GM23248 (cell line): ENCODE results near the gene OLFM1. TPM values are rescaled to one million over a fixed set of nuclear protein-coding genes. Genes with fewer than 3 reads are reported as not detected.

Experiments
- DNase-seq: peaks from one replicate; pipeline ENCODE4 v3.0.0-alpha.2; 2015
- H2AFZ ChIP-seq: fragments of 200-600 bp; sonication (generic); 2 replicates; pipeline ENCODE4 v1.6.1; 2016; ENCODE audit warnings: antibody characterized with exemption
- H3F3A ChIP-seq: fragments of 200-600 bp; sonication (generic); 2 replicates; pipeline ENCODE4 v1.6.1; 2016; ENCODE audit warnings: mild to moderate bottlenecking, antibody characterized with exemption, mixed run types; ENCODE audit not compliant: insufficient read depth
- H3K27ac ChIP-seq: fragments of 200-600 bp; sonication (generic); 2 replicates; pipeline ENCODE4 v1.5.1; 2016; ENCODE audit warnings: mild to moderate bottlenecking
- H3K27me3 ChIP-seq: fragments of 200-600 bp; sonication (generic); replicated peaks from 2 replicates; pipeline ENCODE4 v1.6.1; 2016; ENCODE audit warnings: mild to moderate bottlenecking; ENCODE audit not compliant: insufficient read depth
- H3K36me3 ChIP-seq: fragments of 200-600 bp; sonication (generic); 2 replicates; pipeline ENCODE4 v1.6.1; 2016; ENCODE audit warnings: low read depth, mild to moderate bottlenecking
- H3K4me1 ChIP-seq: fragments of 200-600 bp; sonication (generic); 2 replicates; pipeline ENCODE4 v1.6.1; 2016; ENCODE audit warnings: mild to moderate bottlenecking; ENCODE audit not compliant: insufficient read depth
- H3K4me2 ChIP-seq: fragments of 200-600 bp; sonication (generic); one replicate; pipeline ENCODE4 v1.6.1; 2016; ENCODE audit warnings: mild to moderate bottlenecking; ENCODE audit not compliant: unreplicated experiment
- H3K4me3 ChIP-seq: fragments of 200-600 bp; sonication (generic); 2 replicates; pipeline ENCODE4 v1.5.1; 2016; ENCODE audit warnings: mild to moderate bottlenecking
- H3K79me2 ChIP-seq: fragments of 200-600 bp; sonication (generic); 2 replicates; pipeline ENCODE4 v1.6.1; 2016; ENCODE audit warnings: mild to moderate bottlenecking; ENCODE audit not compliant: insufficient read depth
- H3K9ac ChIP-seq: fragments of 200-600 bp; sonication (generic); 2 replicates; pipeline ENCODE4 v1.6.1; 2016; ENCODE audit warnings: mild to moderate bottlenecking
- H3K9me2 ChIP-seq: fragments of 200-600 bp; sonication (generic); 2 replicates; pipeline ENCODE4 v1.6.1; 2016; ENCODE audit warnings: mixed run types, mild to moderate bottlenecking, moderate library complexity; ENCODE audit not compliant: insufficient read depth
- H3K9me3 ChIP-seq: fragments of 200-600 bp; sonication (generic); one replicate; pipeline ENCODE4 v1.6.1; 2017; ENCODE audit warnings: low read depth
- H4K20me1 ChIP-seq: fragments of 200-600 bp; sonication (generic); 2 replicates; pipeline ENCODE4 v1.6.0; 2016; ENCODE audit not compliant: insufficient read depth
- EZH2 ChIP-seq: fragments of 200-600 bp; sonication (generic); IDR thresholded peaks from 2 replicates; pipeline ENCODE4 v1.6.1; 2018; ENCODE audit warnings: antibody characterized with exemption, mild to moderate bottlenecking; ENCODE audit not compliant: insufficient read depth, poor library complexity, severe bottlenecking
- EZH2phosphoT487 ChIP-seq: fragments of 200-600 bp; sonication (generic); IDR thresholded peaks from 2 replicates; pipeline ENCODE4 v1.6.1; 2018; ENCODE audit warnings: antibody characterized with exemption, moderate library complexity, mild to moderate bottlenecking, low read depth; ENCODE audit not compliant: insufficient read depth
- WGBS, 2 experiments: methylation state at CpG; one replicate each; pipeline ENCODE4 v1.1.6; 2015 to 2017; ENCODE audit warnings: low lambda C conversion rate in 2 of 2, low coverage in 1 of 2; ENCODE audit errors: missing lambda C conversion rate in 2 of 2; 5-methylcytosine and 5-hydroxymethylcytosine counted together
- in situ Hi-C: fragments of 300-500 bp; cut with MboI; formaldehyde crosslinking; loops from 2 replicates; pipeline ENCODE4 v1.15.0; 2020
- polyA plus RNA-seq: library from polyadenylated mRNA; unstranded; fragments of >200 nt; fragmentation: Nextera tagmentation; extraction: Ambion mirVana; gene quantifications from 2 replicates; pipeline ENCODE4 v1.2.1, GENCODE V29; 2016
- total RNA-seq: library from RNA; depleted of rRNA; stranded (reverse); fragments of >200 nt; shearing (Covaris generic); gene quantifications from 2 replicates; pipeline ENCODE4 v1.2.3, GENCODE V29; 2014

The OLFM1 gene
- total and polyA plus RNA-seq, 2 experiments from 2014 or later: 17.0 to 31.4 TPM

DNA sequence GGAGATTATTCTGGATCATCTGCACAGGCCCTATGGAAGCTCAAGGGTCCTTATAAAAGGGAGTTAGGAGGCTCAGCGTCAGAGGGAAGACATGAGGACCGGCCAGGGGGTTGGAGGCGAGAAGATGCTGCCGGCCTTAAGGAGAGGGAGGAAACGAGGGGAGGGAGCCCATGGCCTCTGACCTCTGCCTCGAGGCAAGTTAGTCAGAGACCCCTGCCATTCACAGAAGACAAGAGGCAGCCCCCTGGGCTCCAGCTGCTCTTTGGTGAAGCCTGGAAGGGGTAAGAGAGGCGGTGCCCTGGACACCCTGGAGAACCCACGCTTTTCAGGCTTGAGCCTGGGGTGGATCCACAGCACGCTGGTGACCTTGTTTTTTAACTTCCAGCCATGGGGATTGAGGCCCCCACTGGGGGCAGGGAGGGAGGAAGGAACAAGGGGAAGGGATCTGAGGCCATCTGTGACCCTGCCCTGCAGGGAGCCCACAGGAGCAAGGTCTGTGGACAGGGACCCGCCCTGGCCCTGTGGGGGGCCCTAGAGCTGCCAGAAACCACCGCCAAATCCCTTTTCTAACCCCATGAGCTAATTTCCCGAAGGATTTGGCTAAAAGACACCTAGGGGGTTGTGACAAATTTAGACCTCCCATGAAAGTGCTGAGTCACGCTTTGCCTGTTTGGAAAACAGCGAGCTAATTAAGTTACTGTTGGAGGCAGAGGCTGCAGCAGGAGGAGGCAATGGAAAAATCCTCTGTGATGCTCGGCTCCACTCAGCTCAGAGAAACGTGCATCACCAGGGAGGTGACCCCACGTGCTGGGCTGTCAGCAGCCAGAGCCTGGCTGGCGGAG is 49.7 kb downstream of the OLFM1 start:
- H3K9me2 ChIP-seq: no peaks in the 10 kb centered on the region
- H3K4me3 ChIP-seq: no peak overlapping the region
- no peaks in the 10 kb centered on the region for H3F3A ChIP-seq
- H3K27me3 ChIP-seq: peaks cover 8% of the 10 kb centered on the region
- H2AFZ ChIP-seq: no peak overlapping the region
- in situ Hi-C loops: no loop called here
- no peak overlapping the region for H3K27ac ChIP-seq
- H3K4me2 ChIP-seq: no peak overlapping the region
- 0 out of 2 replicates have a peak, but pooled peaks cover 3% of the 10 kb centered on the region for H3K4me1 ChIP-seq
- peak; percentile 75 for DNase-seq
- H3K79me2 ChIP-seq: no peaks in the 10 kb centered on the region
- 23 to 24% methylated on average over 18 of the region's 18 CpGs for WGBS, 2 experiments
- no peak overlapping the region for H3K9ac ChIP-seq
- H4K20me1 ChIP-seq: no peaks in the 10 kb centered on the region
- no peaks in the 10 kb centered on the region for H3K9me3 ChIP-seq
- no peaks in the 10 kb centered on the region for H3K36me3 ChIP-seq
- TF ChIP-seq EZH2phosphoT487 (no peak), EZH2 (no peak)

DNA sequence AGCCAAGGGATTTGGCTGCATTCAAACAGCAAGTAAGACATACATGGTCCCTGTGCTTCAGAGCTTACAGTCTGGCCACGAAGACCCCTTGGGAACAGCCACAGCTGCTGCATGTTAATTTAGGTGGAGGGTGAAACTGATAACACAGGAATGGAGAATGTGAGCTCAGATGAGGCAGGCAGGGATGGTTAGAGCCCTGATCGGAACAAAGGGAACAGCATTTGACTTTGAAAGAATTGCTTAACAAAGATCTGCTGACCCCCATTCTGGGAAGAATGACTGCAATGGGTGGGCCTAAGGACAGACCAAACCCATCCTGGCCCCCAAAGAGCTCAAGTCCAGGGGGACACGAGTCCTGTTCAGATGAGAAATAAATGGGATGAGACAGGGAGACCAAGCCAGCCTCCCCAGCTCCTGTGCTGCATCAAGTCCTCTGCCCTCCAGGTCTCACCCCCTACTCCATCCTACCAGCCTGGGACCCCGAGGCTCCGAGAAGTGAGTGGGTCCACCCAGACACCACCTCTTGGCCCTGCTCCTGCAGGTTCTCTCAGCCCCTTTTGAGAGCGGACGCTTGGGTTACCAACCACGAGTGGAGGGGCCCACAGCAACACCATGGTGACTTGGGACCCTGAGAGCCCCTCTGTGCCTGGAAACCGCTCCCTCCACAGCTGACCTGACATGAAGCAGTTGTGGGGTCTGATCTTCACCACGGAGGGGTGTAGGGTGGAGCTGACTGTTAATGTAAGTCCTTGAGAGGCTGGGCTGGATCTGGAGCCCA is 50.8 kb downstream of the OLFM1 start:
- WGBS, 2 experiments: 63 to 66% methylated on average over 10 of the region's 10 CpGs
- no peaks in the 10 kb centered on the region for H3K36me3 ChIP-seq
- no peak overlapping the region for H3K4me2 ChIP-seq
- H3K27me3 ChIP-seq: peaks cover 8% of the 10 kb centered on the region
- H3K4me3 ChIP-seq: no peak overlapping the region
- no peak overlapping the region for H2AFZ ChIP-seq
- in situ Hi-C loops: no loop called here
- no peaks in the 10 kb centered on the region for H4K20me1 ChIP-seq
- H3K9me3 ChIP-seq: no peaks in the 10 kb centered on the region
- TF ChIP-seq EZH2phosphoT487: no peak
- TF ChIP-seq EZH2: no peak
- no peak for DNase-seq
- no peaks in the 10 kb centered on the region for H3K79me2 ChIP-seq
- H3K9ac ChIP-seq: no peak overlapping the region
- H3K9me2 ChIP-seq: no peaks in the 10 kb centered on the region
- H3K4me1 ChIP-seq: 0 out of 2 replicates have a peak, but pooled peaks cover 3% of the 10 kb centered on the region
- no peak overlapping the region for H3K27ac ChIP-seq
- no peaks in the 10 kb centered on the region for H3F3A ChIP-seq

DNA sequence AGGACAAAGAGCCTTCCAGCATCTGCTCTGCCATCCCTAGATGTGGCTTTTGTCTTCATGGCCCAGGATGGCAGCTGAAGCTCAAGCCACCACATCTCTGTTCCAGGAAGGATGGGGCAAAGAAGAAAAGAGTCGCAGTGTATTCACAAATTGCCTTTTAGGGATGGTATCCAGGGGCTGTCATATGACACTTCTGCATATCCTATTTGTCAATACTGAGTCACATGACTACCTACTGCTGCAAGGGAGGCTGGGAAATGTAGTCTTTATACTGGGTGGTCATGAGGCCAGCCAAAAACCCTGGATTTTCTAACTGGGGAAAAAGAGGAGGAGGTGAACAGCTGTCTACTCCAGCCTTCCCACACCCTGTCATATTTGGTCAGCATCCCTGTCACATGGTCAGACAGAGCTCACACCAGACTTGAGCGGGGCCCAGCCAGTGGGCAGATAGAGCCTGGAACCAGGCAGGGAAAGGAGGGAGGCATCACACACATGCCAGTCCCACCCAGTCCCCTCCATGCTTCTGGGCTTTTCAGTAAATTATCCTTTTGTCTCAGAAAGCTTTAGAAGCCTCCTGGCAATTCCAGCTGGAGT is 52.0 kb downstream of the OLFM1 start:
- Histone ChIP-seq H3F3A (no peaks in the 10 kb centered on the region), H3K4me3 (no peak overlapping the region), H3K9ac (no peak overlapping the region), H3K9me2 (no peaks in the 10 kb centered on the region), H3K4me1 (0 out of 2 replicates have a peak, but pooled peaks cover 3% of the 10 kb centered on the region), H3K27me3 (peaks cover 4% of the 10 kb centered on the region), H4K20me1 (no peaks in the 10 kb centered on the region), H2AFZ (no peak overlapping the region), H3K79me2 (no peaks in the 10 kb centered on the region), H3K36me3 (no peaks in the 10 kb centered on the region), H3K4me2 (no peak overlapping the region), H3K9me3 (no peaks in the 10 kb centered on the region), H3K27ac (no peak overlapping the region)
- TF ChIP-seq EZH2: no peak
- TF ChIP-seq EZH2phosphoT487: no peak
- in situ Hi-C loops: no loop called here
- peak; percentile 40 for DNase-seq
- WGBS, 2 experiments: 61 to 80% methylated on average over 2 of the region's 2 CpGs

DNA sequence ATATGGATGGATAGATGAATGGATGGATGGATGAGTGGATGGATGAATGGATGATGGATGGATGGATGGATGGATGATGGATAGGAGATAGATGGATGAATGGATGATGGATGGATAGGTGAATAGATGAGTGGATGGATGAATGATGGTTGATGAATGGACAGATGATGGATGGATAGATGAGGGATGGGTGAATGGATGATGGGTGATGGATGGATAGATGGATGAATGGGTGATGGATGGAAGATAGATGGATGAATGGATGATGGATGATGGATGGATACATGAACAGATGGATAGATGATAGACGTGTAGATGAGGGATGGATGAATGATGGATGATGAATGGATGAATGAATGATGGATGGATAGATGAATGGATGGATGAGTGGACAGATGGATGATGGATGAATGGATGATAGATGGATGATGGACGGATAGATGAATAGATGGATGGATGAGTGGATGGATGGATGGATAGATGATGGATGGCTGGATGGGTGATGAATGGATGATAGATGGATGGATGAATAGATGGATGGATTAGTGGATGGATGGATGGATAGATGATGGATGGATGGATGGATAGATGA is 53.8 kb downstream of the OLFM1 start:
- H3K36me3 ChIP-seq: no peaks in the 10 kb centered on the region
- H2AFZ ChIP-seq: no peak overlapping the region
- no peak for DNase-seq
- H3K4me3 ChIP-seq: no peak overlapping the region
- 44 to 52% methylated on average over 2 of the region's 2 CpGs for WGBS, 2 experiments
- H3K9me3 ChIP-seq: no peaks in the 10 kb centered on the region
- no peaks in the 10 kb centered on the region for H4K20me1 ChIP-seq
- H3K4me2 ChIP-seq: no peak overlapping the region
- H3K4me1 ChIP-seq: 0 out of 2 replicates have a peak, but pooled peaks cover 3% of the 10 kb centered on the region
- H3F3A ChIP-seq: no peaks in the 10 kb centered on the region
- no peak overlapping the region for H3K9ac ChIP-seq
- H3K9me2 ChIP-seq: no peaks in the 10 kb centered on the region
- H3K27ac ChIP-seq: no peak overlapping the region
- no peaks in the 10 kb centered on the region for H3K79me2 ChIP-seq
- H3K27me3 ChIP-seq: peaks cover 7% of the 10 kb centered on the region; the same call in 1 of the 2 replicates
- no peak for TF ChIP-seq EZH2phosphoT487
- TF ChIP-seq EZH2: no peak
- in situ Hi-C loops: no loop called here
